Cerebellar cortex (tissue), 1 donor: ENCODE results near the gene HSPA12A.

ENCODE experiments used
- DNase-seq: peaks from one replicate; pipeline ENCODE4 v3.0.0-alpha.2; 2015; ENCODE audit warnings: low spot score

Gene HSPA12A

DNA sequence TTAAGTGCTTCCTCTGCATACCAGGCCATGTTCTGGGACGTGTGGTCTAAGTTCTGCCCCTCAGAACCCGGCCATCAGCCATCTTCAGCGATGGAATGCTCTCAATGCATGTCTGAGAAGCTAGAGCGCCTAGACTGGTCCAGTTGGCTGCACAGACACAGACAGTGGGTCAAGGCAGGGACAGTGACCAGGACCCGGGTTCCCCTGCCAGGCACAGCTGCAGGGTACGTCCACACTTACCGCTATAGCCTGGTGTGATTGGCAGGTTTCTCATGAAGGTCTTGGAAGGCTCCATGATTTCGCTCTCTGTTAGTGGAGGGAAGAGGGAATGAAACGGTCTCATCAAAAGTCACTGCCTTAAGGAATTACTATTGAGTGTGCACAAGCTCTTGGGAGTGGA is 74.3 kb downstream of the HSPA12A start:
- DNase-seq: no peak

DNA sequence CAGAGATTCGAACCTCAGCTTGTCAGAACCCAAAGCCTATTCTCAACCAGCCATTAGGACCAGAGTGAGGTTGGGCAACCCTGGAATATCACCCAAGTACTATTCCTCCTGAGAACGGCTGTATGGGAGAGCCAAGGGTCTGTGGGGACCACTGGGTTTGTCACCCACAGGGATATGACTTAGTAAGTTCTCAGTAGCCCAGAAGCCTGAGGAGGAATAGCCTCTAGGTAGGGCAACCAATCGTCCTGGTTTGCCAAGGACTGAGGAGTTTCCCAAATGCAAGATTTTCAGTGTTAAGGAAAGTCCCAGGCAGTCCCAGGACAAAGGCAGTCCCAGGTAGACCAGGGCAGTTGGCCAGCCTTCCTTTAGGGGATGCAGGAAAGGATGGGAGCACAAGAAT is 74.9 kb downstream of the HSPA12A start:
- no peak for DNase-seq

DNA sequence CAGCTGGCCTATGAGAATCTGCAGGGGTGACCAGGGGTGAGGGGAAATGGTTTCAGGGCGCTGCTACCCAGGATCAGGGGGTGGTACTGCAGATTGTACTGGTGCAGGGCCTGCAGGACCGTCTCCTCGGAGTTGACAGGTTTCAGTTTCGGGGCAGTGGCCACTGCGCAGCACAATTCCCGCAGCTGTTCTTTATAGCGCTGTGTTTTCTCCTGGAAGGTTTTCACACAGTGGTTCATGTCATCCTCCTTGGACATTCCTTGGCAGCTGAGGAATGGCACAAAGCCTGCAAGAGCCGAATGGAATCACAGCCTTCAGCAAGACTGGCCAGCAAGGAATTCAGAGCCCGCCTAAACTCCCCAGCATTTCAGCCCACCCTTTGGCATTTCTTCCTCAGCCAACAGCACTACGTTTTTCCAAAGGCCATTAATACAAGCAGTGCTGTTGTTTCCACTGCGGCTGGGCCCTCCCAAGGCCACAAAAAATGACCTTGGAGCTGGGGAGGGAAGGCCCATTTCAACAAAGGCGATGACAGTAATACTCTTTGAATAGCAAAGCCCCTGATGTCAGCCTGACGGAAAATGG is 76.7 kb downstream of the HSPA12A start:
- no peak for DNase-seq

DNA sequence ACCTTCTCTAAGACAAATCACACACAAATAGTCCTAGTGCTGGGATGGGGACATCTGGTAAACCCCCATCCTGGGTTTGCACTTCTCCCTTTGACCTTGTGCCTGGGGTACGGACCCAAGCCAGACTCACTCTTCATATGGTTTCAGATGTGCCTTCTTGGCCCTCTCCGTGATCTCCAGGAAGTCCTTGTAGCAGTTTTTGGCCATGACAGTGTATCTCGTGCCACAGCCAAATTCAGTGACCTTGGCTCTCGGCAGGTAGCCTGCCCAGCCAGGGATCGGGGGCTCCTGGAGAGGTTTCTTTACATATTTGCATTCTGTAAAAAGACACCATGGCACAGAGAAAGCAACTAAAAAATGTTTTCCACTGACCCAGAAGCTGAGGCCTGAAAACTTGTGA is 77.7 kb downstream of the HSPA12A start:
- no peak for DNase-seq

DNA sequence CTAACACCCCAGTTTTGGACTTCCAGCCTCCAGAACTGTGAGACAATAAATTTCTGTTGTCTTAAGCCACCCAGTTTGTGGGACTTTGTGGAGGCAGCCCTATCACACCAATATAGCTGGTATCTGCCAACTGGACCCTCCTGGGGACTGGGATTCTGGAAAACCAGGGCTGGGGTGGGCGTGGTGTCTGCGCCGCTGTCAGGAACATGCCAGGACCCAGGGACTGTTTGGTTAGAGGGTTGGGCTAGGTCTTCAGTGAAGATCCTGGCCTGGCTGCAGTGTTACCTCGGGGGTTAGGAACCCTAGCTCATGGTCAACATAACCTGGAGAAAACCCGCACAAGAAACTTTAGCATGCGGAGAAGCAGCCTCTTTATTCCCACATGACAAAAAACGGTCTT is 79.0 kb downstream of the HSPA12A start:
- DNase-seq: no peak

DNA sequence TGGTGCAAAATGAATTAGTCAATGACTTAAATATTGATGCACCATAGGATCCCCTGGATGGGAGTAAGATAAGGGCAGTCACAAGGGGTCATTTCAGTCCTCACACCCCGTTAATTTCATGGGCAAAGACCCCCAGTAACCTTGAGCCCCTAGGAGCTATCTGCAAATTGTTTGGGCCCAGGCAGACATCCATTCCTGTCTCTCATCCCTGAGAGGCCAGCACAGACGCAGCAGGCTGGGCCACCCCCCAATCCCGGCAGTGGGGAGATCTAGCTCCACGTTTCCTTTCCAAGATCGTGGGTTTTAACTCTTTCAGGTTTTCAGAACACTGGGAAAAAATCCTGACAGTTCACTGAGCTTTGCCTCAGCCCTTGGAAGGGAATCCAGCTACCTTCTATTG is 81.5 kb downstream of the HSPA12A start:
- no peak for DNase-seq

DNA sequence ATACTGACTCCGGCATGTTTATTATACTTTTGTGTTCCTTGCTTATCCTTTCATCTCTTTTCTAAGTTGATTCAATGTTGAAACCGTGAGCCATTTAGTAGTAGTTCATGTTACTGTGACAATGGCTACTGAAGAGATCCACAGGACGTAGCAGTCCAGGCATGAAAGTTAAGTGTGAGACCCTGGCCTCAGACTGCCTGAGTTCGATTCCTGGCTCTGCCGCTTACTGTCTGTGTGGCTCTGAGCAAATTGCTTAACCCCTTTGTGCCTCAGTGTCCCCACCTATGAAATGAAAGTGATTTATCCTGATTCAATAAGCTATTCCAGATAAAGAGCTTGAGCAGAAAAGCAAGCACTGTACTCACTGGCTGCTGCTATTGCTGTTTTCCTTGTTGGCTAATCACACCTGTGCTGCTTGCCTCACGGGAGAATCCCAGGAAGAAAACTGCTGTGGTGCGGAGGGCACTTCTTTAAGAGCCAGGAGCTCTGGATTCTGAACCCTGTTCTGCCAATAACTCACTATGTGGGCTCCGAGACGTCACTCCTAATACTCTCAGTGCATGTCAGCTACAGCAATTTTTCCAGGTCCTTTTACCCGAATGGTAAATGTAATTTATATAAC is 83.2 kb downstream of the HSPA12A start:
- no peak for DNase-seq

DNA sequence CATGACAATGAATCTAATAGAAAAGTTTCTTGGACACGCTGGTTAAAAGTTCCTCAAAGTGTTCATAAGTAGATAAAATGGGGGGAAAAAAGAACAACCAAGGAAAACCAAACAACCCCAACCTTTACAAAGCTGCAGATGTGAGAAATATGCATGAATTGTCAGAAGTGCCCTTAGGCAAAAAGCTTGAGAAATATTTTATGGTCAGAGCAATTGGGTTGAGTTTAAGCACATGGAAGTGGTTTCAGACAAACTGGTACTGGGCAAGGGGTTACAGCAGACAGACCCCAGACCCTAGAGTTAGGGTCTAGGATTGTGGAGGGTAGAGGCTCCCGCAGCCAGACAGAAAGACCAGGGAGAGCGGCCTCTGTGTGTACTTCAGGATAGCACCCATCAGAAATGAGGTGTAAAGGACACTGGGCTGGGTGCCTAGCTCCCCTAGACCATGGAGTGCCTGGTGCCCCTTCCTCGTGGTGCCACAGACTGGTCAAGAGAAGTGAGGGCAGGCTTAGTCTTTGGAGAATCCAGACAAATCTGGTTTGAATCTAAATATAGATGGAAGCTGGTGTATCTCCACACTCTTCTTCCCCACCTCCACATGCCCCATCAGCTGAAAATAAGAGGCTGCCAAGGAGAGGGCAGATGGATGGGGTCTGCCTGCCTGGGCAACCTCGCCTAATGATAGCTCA is 84.4 kb downstream of the HSPA12A start:
- no peak for DNase-seq

DNA sequence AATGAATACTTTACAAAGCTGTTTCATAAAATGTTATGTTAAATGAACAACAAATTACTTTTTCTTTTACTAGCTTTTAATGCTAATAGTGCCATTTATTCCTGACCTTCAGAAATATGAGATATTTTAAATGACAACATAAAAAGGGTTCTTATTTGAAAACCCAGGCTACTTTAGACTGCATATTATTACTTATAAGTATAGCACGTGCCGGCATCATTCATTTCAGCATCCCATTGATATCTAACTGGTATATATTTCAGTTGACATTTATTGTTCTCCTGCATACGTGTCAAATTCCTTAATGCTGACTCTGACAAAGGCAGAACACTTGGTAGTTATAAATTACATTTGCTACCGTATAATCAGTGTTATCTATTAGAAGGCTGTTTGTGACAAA is 86.3 kb downstream of the HSPA12A start:
- no peak for DNase-seq

DNA sequence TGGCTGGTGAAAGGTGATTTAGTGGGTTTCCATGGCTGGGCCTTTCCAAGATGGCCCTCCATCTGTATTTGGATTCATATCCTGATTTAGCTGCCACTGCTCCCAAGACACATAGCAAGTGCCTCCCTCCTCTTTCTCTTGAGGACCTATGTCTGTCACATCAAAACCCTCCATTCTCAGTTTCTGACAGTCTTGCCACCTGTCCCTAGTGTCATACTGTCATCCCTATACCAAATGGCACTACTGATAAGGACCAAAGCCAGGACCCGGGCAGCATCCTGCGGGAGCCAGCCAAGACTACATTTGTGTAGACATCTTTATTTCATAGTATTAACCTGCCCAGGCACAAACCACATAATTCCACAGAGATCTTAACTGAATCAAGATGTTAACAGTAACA is 86.8 kb downstream of the HSPA12A start:
- DNase-seq: no peak

DNA sequence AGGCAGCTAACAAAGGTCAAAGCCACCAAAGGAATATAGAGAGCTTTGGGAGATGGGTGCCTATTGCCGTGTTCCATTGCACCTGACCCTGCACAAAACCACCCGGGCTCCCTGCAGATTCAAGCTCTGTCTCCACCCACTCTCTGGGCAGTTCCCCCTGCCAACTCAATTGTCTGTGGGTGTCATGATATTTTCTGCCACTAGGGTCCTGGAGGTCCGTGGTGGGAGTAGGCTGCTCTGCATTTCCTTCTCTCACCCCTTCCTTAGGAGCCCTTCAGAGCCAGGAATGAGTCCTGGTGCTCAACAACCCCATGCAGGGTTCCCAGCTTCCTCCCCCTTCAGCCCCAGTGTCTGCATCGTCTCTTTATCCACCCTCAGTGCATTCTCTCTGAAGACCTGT is 87.5 kb downstream of the HSPA12A start:
- DNase-seq: no peak

DNA sequence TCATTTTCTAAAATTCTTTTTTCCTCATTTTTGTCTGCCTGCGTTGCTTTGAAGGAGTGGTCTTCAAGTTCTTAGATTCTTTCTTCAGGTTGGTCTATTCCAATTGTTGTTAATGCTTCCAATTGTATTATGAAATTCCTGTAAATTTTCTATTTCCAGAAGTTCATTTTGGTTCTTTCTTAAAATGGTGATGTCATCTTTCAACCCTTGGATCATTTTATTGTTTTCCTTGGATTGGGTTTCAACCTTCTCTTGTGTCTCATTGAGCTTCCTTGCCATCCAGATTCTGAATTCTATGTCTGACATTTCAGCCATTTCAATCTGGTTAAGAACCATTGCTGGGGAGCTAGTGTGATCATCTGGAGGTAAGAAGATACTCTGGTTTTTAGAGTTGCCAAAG is 88.5 kb downstream of the HSPA12A start:
- DNase-seq: no peak

DNA sequence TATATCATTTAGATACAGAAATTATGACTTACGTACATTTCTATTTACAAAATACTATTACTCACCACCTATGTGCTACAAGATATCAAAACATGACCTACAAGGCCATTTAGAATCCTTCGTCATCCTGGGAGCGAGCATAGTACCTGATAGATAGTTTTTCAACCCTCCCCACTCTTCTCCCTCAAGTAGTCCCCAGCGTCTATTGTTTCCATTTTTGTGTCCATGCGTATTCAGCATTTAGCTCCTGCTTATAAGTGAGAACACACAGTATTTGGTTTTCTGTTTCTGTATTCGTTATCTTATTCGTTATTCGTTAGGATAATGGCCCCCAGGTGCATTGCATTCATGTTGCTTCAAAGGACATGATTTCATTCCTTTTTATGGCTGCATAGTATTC is 93.5 kb downstream of the HSPA12A start:
- no peak for DNase-seq

DNA sequence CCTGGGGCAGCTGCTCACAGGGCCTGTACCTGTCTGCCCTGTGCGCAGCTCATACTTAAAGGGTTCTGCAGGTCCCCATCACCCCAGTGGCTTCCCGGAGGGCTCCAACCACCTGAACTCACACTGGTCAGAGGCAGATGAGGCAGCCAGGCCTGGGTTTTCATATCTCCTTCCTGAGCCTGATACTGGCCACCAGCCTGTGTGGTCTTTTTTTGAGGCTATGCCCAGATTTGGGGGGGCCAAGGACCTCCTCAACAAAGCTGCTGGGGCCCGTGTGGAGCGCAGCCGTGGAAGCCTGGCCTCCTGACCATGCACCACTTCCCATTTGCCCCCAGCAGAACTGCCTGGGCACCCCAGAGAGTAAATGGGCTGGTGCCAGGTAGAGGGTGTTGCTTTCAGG is 95.9 kb downstream of the HSPA12A start:
- no peak for DNase-seq

DNA sequence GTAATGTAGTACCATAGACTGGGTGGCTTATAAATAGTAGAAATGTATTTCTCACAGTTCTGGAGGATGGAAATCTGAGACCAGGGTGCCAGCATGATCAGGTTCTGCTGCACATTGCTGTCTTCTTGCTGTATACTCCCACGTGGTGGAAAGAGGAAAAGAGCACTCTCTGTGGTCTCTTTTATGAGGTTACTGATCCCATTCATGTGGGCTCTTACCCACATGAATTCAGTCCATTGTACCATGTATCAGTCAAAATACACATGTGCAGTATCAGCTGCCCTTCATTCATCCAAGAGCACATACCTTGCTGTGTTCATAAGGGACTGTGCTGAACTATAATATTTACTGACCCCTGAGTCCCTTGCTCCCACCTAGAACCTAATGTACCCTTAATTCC is 104.5 kb downstream of the HSPA12A start:
- DNase-seq: no peak

DNA sequence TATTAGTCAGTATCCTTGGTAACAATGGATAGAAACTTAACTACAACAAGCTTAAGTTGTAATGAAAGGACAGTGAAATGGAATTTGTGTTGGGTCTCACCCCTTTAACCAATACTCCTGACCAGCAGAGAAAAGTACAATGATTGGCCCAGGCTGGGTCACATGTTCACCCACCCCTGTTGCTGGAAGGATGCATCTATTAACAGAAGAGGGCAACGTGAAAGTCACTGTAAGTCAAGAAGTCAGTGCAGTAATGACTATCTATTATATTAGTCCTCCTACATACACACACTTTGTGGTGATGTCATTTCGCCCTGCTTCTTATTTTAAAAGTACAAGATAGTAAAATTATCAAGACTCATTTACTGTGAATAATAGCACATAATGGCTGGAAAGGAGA is 105.4 kb downstream of the HSPA12A start:
- no peak for DNase-seq

DNA sequence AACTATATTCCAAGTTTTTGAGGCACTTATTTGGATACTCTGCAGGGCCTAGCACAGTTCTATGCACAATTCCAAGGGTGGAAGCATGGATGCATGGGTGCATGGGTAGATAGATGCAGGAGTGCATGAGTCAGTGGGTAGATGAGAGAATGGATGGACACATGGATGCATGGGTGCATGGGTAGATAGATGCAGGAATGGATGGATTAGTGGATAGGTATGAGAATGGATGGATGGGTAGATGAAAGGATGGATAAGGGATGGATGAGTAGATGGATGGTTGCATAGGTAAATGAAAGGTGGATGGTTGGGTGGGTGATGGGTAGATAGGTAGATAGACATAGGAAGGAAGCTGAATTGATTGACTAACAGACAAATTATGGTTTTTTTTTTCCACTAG is 106.0 kb downstream of the HSPA12A start:
- DNase-seq: no peak

DNA sequence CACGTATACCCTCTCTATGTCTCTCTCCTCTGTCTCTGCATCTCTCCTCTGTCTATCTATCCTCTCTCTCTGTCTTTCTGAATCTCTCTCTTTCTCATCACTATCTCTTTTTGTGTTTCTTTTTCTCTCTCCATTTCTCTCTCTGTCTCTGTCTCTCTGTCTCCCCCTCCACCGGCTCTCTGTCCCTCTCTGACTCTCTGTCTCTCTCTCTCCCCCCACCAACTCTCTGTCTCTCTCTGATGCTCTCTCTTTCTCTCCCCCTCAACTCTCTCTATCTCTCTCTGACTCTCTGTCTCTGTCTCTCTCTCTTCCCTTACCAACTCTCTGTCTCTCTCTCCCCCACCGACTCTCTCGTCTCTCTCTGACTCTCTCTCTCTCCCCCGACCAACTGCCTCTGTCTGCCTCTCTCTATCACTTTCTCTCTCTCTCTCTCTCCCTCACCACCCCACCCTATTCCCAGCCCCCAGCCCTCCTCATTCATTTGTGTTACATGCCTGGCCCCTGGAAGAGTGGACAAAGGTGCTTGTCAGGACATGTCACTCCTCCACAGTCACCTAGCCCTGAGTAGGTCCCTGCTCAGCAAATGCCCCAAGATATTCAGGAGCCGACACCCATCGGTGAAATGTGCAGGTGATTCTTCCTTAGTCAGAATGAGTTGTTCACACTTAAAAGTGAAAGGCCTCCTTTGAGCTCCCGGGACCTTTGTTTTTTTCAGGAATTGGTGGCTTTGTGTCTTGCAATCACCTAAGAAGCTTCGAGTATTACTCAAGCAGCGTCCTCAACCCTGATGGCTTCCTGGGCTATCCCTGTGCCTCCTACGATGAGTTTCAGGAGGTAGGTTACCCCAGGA is 108.0 kb downstream of the HSPA12A start:
- no peak for DNase-seq

DNA sequence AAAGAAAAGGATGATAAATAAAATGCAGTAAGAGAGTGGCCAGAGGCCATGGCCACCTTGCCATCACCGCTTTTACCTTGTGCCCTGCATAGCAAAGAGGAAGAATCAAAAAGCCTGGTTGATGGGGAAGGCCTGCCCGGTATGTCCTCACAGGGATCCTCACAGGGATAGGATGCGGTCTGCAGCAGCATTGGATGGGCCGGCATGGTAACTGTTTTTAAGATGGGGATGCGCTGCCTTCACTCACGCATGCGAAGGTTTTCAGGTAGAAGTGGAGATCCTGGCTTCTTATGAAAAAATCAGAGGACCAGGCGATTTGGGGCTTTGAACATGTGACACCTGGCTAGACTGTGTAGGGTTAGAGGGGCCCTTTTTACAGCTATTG is 109.2 kb downstream of the HSPA12A start:
- no peak for DNase-seq

DNA sequence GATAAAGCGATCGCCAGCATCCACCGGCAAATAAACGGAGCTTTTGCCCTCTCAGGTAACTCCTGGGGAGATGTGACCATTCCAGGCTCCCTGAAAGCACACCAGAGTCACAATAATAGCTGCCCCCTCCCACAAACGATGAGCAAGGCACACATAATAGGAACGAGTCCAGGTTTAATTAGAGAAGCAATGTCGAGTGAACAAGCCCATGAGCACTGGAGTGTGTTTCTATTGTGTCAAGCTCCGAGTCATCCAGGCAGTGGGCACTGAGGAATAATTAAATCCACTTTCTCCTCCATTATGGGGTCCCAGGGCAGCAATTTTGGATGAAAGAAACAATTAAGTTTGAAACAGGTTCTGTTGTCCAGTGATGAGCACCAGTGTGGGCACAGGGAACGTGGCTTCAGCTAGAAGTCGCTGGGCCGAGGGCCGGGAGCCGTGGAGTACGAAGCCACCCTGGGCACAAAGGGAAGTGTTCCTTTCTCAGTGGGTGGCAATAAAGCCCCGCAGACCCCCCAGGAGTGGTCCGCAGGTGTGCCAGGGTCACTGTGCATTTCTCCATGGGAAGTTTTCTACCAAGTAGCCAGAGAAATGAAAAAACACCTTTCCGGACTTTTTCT is 109.7 kb downstream of the HSPA12A start:
- no peak for DNase-seq

DNA sequence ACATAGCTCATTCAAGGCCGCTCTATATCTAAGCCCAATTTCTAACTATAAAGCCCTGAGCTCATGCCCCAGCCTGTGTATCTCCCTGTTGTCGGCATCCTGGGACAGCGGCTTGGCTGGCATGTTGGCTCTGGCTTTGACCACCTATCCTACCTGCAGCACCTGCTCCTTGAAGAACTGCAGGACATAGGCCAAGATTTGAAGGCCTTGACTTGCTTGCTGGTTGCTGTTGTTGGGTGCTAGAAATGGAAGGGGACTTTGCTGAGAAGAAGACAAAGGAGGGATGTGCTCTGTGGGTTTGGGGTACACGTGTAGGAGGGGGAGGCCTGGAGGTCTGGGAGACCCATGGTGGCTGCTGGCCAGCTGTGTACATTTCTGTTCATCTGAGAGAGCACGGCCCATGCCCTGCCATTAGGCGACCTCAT is 110.5 kb downstream of the HSPA12A start:
- DNase-seq: no peak

DNA sequence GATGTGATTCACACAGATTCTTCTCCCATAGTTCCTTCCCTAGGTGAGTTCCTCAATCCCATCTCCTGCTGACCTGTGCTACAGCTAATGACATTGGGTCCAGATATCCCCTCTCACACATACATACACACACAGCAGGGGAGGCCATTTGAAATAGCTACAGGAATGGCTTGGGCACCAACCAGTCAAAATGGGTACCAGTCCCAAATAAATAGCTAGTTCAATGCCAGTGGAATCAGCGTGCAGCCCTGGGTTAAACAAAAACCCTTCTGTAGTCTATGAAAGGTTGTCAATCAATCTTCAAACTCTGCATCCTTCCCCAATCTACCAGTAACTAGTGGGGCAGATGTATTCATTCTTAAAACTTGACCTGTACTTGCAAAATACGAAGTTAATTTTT is 112.3 kb downstream of the HSPA12A start:
- DNase-seq: no peak
